Progenitor cell of endocrine pancreas (in vitro differentiated cells): Measurements from ENCODE around the gene ALDH2. TPM values are rescaled to one million over a fixed set of nuclear protein-coding genes. Genes with fewer than 3 reads are reported as not detected.

Experiments
- DNase-seq: peaks from one replicate; pipeline ENCODE4 v3.0.0; 2021; ENCODE audit warnings: low spot score; ENCODE audit not compliant: unreplicated experiment
- H3K27ac Mint-ChIP-seq: 2 replicates; pipeline ENCODE4 v1.8.0; 2021; ENCODE audit warnings: mild to moderate bottlenecking, moderate library complexity, mixed read lengths
- H3K27me3 Mint-ChIP-seq: 2 replicates; pipeline ENCODE4 v1.8.0; 2021; ENCODE audit warnings: mixed read lengths
- H3K36me3 Mint-ChIP-seq: 2 replicates; pipeline ENCODE4 v1.8.0; 2022; ENCODE audit warnings: mixed read lengths; ENCODE audit not compliant: insufficient read depth
- H3K4me1 Mint-ChIP-seq: 2 replicates; pipeline ENCODE4 v1.8.0; 2021; ENCODE audit warnings: low read depth, mixed read lengths
- H3K4me3 Mint-ChIP-seq: 2 replicates; pipeline ENCODE4 v1.8.0; 2021; ENCODE audit warnings: low read depth, mild to moderate bottlenecking, moderate library complexity, mixed read lengths
- H3K9me3 Mint-ChIP-seq: 2 replicates; pipeline ENCODE4 v1.8.0; 2021; ENCODE audit warnings: low read depth, mixed read lengths
- CTCF ChIP-seq: fragments of 200-600 bp; sonication (generic); IDR thresholded peaks from one replicate; pipeline ENCODE4 v1.5.0; 2021; ENCODE audit warnings: antibody characterized with exemption, mild to moderate bottlenecking; ENCODE audit not compliant: unreplicated experiment
- total RNA-seq: library from RNA; stranded (reverse); gene quantifications from 2 replicates; pipeline ENCODE4 v1.2.1, GENCODE V29; 2021

ALDH2 gene
- total RNA-seq, 1 donor from 2014 or later, result 47.3 TPM

- no peak overlapping the region for H3K27ac Mint-ChIP-seq
- peaks cover 22% of the 10 kb centered on the region for H3K36me3 Mint-ChIP-seq
- no peak for DNase-seq
- peaks cover 4% of the 10 kb centered on the region for H3K9me3 Mint-ChIP-seq
- no peak for TF ChIP-seq CTCF
- peaks cover 8% of the 10 kb centered on the region for H3K4me1 Mint-ChIP-seq
- no peak overlapping the region for H3K4me3 Mint-ChIP-seq
- no peaks in the 10 kb centered on the region for H3K27me3 Mint-ChIP-seq
These were observed 14.4 kb downstream of the ALDH2 start for GRCh38 chr12:111781085-111781658.

- no peak for TF ChIP-seq CTCF
- peaks cover 4% of the 10 kb centered on the region for H3K9me3 Mint-ChIP-seq
- H3K27ac Mint-ChIP-seq, result no peak overlapping the region
- no peaks in the 10 kb centered on the region for H3K4me1 Mint-ChIP-seq
- H3K27me3 Mint-ChIP-seq, result no peaks in the 10 kb centered on the region
- H3K4me3 Mint-ChIP-seq, result no peak overlapping the region
- no peak for DNase-seq
- peaks cover 21% of the 10 kb centered on the region for H3K36me3 Mint-ChIP-seq
These were observed 16.3 kb downstream of the ALDH2 start for GRCh38 chr12:111783046-111783445.

GRCh38 chr12:111784953-111785352, 18.2 kb downstream of the ALDH2 start:
- H3K27ac Mint-ChIP-seq, result no peak overlapping the region
- H3K9me3 Mint-ChIP-seq, result peaks cover 4% of the 10 kb centered on the region

GRCh38 chr12:111785651-111786050, 18.9 kb downstream of the ALDH2 start:
- H3K4me3 Mint-ChIP-seq, result no peak overlapping the region
- peaks cover 16% of the 10 kb centered on the region for H3K36me3 Mint-ChIP-seq
- TF ChIP-seq CTCF, result no peak

More at GRCh38 chr12:111784953-111785352, 18.2 kb downstream of the ALDH2 start:
- no peak for DNase-seq
- no peak for TF ChIP-seq CTCF
- no peak overlapping the region for H3K4me3 Mint-ChIP-seq
- no peaks in the 10 kb centered on the region for H3K4me1 Mint-ChIP-seq
- H3K36me3 Mint-ChIP-seq, result peaks cover 21% of the 10 kb centered on the region
- no peaks in the 10 kb centered on the region for H3K27me3 Mint-ChIP-seq

GRCh38 chr12:111788178-111788654, 21.5 kb downstream of the ALDH2 start:
- TF ChIP-seq CTCF, result no peak
- no peak for DNase-seq
- Mint-ChIP-seq H3K9me3 (no peaks in the 10 kb centered on the region), H3K27ac (peak overlapping the region; percentile 33), H3K36me3 (peaks cover 11% of the 10 kb centered on the region), H3K27me3 (no peaks in the 10 kb centered on the region), H3K4me3 (no peak overlapping the region), H3K4me1 (no peaks in the 10 kb centered on the region)

More at GRCh38 chr12:111785651-111786050, 18.9 kb downstream of the ALDH2 start:
- Mint-ChIP-seq H3K4me1 (no peaks in the 10 kb centered on the region), H3K27ac (no peak overlapping the region), H3K9me3 (peaks cover 2% of the 10 kb centered on the region), H3K27me3 (no peaks in the 10 kb centered on the region)
- no peak for DNase-seq
